Activated T-cell treated with anti-CD3 and anti-CD28 coated beads, Interleukin-2, amount 50 U/mL, for 48 hours (primary cell): ENCODE results near the gene CISH.

ENCODE experiments used
- DNase-seq, 2 experiments: peaks; one replicate each; pipeline ENCODE4 v3.0.0-alpha.2; 2020

The CISH gene, protein sequence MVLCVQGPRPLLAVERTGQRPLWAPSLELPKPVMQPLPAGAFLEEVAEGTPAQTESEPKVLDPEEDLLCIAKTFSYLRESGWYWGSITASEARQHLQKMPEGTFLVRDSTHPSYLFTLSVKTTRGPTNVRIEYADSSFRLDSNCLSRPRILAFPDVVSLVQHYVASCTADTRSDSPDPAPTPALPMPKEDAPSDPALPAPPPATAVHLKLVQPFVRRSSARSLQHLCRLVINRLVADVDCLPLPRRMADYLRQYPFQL

DNA sequence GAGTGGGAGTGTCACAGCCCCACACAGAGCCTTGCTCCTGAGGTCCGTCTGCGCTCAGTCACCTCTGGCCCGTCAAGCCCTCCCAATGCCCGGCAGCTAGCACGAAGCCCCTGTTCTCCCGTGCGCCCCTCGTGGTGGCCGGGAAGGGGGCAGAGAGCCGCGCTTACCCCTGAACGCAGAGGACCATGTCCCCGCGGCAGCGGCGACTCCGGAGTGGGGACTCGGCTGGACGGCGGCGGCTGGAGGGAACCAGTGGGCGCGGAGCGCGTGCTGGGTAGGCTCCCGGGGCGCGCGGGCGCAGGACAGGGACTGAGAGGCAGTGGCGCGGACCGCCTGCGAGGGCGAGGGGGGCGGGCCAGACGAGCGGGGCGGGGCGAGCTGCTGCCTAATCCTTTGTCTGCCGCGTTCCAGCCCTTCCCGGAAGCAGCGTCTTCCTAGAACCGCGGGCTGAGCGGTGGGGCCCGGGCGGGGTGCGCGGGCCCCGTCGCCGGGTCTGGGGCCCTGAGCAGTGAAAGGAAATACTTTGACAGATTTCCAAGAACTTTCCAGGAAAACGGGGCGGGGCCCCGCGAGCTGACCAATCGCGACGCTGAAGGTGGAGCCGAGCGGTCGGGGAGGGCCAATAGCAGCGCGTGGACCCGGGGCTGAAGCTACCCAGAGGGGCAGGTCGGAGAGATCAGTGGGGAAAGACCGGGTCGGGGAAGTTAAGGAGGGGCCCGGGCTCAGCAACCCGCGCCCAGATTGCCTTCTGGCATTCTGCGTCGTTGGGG lies at the start of gene CISH:
TSS of gene CISH (minus strand) at position 311 of the 770 bp plus-strand sequence. CDS start at position 187, 124 bp downstream.
- DNase-seq: peak; percentile 99 to 100

DNA sequence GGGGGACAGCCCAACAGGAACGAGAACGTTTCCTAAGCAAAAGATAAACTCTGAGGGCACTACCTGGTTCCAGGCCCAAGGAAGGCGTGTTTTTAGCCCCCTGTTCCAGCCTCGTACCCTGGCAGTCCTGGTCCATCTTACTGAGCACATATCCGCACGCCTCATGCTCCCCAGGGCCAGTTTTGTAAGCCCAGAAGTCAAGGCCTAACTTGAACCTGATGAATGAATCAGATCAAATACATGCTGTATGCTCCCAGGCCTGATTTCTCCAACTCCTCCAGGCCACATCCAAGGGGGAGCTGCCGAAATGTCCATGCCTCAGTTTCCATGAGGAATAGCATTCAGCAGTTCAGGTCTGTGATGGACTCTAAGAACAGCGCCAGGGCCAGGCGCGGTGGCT lies 48.8 kb upstream of the CISH start:
- DNase-seq: peak; percentile 11 to 12

DNA sequence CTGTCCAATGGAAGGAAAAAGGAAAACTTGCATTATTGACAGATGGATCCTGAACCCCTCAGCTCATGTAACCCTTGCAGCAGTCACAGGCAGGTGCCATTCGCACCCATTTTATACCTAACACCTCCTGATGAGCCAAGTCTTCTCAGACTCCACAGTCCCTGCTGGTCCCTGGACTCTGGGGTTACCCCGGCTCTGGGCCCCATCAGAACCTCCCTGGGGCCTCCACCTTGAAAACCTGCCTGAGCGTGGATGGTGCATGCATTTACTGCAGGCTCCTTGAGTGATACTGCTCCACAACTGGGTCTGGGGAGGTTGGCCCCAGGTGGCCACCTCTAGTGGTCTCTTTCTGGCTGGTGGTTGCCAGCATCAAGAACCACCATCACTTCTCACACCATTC lies 47.3 kb upstream of the CISH start:
- peak in 1 of 2 experiments; percentile 13 for DNase-seq

DNA sequence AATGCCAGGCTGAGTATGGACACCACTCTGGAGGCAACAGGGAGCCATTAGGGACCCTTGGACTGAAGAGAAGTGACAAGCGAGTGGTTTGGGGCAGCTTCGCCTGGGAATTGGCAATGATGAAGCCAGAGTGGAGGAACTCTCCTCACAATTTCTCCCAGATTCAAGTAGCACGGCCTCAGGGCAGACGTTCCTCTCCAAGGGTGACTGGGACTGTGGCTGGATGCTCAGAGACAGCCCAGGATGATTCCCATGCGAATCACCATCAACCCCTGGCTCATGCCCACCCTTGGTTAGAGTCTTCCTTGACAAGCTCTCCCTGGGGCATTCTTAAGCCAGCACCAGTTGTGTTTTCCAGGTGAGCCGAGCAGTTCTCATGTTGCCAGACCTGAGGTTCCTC lies 46.8 kb upstream of the CISH start:
- DNase-seq: peak; percentile 13 to 14

DNA sequence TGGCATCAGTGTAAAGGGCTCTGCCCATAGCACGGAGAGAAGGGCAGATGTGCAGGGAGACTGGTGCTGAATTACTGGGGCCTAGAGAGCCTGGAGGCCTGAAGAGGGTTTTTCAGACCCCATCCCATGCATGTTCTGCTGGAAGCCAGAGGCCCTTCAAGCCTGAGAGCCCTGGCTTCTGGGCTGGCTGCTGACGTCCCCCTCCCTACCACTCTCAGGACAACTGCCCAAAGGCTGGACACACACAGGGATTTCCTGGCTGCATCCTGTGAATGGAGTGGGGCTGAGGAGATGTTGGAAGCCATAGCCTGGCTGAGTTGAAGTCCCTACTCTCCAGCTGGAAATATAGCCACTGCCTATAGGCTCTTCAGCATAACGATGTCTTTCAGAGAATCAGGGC lies 46.2 kb upstream of the CISH start:
- DNase-seq: peak; percentile 13

DNA sequence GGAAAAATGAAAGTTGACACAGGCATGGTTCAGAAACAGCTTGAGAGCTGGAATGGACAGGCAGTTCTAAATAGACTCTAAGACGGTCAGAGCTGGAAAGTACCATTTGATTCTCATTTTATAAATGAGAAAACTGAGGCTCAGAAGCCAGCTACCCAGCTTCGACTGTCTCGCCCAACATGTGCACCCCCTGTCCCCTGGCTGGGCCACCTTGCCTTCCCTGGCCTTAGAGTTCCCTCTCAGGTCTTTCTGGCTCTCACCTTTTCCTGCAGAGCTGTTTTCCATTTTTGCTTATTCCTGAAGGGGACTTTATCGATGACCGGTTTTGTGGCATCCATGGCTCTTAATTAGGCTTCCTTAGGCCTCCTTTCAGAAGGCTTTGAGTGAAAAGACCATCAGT lies 45.8 kb upstream of the CISH start:
- peak in 1 of 2 experiments; percentile 6 for DNase-seq

DNA sequence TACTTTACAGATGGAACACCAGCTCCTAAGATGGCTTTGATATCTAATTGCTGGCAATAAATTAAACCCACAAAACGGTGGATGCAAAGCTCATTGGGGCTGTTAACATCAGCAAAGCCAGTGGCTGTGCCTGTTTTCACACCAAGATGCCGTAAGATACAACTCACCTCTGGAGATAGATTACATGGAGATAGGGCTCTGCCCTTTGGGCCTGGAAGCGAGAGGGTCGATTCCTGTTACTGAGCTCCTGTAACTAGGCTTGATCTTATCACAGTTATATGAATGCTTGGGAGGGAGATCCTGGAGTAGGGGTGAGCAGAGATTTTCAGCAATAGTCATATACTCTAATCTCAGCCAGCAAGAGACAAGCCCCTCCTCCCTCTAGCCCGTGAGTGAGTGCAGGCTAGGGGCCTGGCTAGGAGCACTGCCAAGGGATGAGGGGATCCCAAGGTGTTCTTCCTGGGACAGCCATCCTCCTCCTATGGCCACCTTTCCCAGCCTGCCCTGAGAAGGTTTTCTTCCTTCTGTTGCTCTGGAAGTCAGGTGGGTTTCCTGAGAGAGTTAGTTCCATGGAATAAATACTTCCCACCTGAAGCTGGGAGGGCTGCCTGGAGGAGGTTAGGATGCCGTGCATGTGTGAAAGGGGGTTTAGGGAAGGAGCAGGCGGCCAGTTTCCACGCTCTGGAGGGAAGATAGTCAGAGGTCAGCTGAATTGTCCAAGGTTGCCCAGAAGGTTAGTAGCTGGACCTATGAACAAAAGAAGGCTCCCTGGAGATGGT lies 45.0 kb upstream of the CISH start:
- no peak for DNase-seq

DNA sequence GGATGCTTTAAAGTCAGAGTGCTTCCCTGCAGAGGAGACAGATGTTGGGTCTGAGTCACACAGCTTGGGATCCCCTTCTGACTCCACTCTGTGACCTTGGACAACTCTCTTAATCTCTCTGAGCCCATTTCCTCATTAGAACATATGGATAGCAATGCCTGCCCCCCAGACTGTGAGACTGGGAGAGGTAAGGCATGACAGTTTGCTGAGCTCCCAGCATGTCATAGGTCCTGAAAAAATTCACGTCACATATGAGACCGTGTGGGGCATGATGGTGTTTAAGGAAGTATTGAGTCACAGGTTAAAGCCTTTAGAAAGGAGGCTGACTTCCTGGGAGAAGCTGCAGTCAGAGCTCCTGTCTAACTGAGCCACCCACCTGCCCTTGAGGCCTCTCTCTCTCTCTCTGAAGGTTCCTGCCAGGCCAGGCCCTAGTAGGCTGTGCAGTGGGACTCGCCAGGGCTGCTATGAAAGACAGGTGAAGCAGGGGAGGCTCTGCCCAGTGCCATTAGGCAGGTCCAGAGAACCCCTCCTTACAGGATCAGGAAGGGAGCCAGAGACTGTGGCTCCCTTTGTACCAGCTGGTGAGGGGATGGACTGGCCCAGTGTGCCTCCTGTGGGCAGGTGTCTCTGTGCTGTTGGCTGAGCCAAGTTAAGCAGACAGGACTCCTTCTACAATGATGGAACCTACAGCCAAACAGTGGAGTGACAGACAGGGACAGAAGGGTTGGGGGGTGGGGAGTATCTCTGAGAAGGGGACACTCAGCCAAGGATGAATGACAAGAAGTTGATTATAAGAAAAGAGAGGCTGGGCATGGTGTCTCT lies 43.6 kb upstream of the CISH start:
- DNase-seq: peak; percentile 48 to 63

DNA sequence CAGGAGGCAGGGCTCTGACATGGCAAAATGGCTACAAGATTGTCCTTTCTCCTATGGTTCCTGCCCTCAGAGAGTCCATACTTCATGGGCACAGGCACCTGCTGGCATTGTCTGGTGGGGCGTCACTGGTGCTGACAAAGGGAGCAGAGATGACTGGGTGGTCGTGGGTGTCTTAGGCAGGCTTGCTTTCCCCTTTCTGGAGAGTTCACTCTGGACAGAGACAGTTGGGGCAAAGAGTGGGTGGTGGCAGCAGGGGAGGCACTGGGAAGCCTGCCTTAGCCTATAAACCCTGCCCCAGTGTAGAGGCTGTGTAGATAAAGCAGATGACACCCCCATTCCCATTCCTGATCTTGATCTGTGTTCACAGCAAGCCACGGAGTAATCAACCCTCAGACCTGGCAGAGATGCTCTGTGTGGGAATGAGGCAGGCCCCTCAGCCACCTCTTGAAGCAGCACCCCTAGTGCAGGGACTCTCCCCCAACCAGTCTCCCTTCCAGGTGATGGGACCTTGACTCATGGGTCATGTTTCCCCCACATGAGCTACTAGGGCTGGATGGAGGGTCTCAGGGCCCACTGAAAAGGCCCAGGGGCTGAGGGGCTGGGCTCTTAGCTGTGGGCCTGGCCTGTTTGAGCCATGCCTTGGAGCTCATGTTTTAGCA lies 42.5 kb upstream of the CISH start:
- DNase-seq: no peak

DNA sequence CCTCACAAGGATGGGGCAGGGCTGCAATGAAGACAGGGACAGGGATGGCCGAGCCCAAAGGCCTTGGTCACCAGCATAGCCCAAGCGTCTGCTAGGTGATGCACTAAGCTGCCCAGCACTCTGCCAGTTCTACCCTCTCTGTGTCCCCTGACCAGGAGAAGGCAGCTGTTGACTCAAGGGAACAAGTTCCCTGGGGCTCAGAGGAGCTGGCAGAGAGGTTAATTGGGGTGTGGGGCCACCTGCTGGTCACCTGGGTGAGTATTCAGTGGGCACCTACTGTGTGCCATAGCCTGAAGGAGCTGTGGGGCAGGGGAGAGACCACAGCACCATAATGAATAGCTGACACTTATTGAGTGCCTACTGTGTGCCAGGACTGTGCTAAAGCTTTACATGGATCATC lies 41.1 kb upstream of the CISH start:
- peak; percentile 71 to 76 for DNase-seq

DNA sequence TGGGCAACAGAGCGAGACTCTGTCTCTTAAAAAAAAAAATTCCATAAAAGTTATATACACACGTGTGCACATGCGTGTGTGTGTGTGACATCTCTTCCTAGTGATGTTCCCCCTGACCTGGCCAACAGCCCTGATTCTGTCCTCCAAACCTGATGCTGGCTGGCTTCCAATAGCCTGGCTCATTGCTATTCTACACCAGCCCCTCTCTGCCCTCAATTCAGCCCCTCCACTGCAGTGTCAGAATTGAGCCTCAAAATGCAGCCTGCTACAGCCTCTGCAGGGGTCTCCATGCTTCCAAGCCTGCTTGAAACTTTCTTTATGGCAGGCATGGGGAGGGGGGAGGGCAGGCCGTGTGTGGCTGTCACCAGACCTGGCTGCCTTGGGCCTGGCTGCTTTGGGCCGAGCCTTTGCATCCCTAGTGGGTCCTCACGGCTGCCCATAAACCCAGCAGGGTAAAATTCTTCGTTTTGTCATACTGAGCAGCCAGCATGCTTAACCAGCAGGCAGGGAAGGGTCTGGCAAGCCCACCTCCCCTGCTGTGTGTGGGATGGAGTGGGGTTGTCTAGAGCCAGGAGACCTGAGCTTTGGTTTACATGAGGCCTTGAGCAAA lies 40.5 kb upstream of the CISH start:
- DNase-seq: no peak

DNA sequence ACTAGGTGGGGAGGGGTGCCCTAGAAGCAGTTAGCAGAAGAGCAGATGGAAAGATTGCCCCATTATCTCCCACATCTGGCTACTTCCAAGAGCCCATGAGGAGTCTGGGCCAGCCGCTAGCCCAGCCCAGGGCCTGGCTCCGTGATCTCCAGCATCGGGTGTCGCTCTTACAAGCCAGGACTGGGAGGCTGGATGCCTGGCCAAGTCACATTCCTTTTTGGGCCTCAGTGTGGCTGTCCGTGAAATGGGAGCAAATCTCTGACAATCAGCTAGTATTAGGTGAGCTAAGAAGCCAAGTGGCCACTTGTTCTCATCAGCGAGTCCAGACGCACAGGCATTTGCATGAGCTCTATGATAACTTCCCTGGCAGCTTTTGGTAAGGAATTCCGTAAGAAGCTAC lies 39.9 kb upstream of the CISH start:
- no peak for DNase-seq

DNA sequence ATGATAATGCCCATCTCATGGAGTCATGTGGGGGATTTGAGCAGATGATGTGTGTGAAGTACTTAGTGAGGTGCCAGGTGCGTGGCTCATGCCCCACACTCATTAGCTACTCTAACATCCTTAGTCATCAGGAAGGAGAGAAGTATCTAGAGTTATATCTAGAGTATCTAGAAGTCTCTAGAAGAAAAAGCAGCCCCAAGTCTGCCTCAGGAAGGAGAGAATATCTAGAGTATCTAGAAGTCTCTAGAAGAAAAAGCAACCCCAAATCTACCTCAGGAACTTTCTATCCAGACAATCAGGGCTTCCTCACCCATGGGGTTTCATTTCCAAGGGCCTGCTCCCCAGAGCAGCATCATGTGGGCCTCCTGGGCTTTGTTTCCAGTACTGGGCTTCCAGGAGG lies 38.4 kb upstream of the CISH start:
- DNase-seq: no peak

DNA sequence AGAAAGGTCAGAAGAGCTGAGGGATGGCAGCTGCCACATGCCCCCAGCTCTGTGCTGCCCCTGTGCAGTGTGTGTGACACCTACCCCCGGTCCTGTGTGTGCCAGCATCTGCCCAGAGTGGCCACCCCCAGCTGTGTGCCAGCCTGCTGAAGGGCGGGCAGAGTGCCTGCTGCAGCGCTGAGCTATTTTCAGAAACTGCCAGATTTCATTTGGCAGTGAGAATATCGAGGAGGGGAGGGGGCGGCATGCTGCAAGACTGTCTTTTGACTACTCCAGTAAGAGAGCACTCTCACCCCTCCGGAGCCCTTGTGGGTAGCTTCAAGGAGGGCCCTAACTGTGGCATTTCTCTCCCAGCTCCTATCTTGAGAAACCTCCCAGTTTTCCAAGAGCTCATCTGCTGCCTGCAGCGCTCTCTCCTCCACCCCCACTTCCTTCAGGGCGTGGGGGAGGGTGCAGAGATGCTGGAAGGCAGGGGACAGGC lies 37.9 kb upstream of the CISH start:
- DNase-seq: no peak

DNA sequence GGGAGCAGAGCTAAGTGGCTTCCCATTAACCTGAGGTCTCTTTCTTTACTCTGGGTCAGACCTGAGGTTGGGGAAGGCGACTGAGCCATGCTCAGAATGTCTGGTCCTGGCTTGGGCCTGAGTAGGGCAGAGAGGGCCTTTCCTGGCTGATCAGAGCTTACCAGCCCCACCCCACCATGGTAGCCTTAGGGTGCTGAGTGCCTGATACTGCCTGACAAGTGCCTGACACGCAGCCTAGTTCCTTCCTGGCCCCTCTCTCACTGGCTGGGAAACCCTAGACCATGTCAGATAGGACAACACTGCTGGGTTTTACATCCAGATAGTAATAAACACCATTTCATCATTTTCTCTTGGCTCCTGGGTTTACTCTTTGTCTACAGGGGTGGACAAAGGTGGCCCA lies 37.4 kb upstream of the CISH start:
- DNase-seq: no peak

DNA sequence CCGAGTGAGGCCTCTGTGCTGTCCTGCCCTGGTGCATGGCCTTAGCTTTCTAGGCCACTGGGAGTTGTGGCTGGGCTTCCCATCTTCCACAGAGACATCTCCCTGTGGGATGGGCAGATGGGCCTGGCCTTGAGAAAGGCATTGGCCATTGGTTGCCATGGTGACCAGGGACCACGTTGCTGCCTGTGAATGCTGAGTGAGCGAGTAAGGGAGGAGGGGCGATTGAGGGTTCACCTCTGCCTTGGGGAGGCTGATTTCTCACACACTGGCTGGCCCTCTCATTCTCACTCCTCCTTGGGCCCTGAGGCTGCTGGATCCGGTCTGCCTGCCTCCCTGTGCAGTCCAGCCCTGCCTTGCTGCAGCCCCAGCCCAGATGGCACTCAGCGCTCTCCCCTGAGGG lies 36.7 kb upstream of the CISH start:
- DNase-seq: no peak

DNA sequence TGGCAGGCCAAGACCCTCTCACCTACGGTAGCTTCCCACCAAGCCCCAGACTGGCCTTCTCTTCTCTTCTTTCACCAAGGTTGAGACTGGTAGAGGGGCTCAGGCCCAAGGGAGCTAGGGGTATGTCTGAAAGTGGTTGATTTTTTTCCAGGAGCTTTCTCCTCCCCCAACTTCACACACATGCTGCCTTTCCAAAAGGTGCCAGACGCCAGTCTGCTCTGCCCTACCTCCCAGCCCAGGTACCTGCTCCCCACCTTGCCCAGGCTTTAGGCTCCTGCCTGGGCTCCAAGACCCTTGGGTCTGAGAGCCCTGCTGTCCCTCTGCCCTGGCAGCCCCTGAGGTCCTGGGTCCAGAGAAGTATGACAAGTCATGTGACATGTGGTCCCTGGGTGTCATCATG lies 33.8 kb upstream of the CISH start:
- DNase-seq: no peak

DNA sequence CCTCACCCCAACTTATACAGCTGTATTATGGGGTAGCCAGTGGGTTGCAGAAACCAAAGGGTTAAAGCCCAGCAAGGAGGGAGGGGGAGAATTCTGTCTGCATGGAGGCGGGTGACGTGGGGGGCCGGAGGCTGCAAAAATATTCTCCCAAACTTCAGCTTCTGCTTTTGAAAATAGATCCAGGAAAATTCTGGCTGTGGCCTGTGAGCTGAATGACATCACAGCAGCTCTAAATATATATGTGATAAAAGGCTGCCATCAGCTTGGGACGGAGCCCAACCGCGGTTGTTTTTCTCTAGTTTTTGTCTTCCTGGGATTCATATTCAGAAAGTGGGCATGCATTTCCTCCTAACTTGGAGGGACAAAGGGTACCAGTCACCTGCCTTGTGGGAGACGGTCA lies 33.0 kb upstream of the CISH start:
- DNase-seq: no peak

DNA sequence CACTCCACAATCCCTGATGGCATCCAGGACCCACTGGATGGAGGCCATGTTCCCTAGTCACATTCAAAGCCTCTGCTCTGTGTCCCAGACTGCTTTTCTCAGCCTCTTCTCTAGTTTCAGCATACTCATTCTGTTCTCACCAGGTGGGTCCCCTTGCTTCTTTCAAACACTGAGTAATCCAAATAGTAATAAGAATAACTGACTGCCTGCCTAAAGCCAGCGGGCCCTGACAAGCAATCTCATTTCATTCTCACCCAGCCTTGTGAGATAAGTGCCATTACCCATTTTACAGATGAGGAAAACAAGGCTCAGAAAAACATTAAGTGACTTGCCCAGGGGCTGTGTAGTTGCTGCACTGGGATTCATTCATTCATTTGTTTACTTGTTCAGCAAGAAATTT lies 30.8 kb upstream of the CISH start:
- DNase-seq: no peak

DNA sequence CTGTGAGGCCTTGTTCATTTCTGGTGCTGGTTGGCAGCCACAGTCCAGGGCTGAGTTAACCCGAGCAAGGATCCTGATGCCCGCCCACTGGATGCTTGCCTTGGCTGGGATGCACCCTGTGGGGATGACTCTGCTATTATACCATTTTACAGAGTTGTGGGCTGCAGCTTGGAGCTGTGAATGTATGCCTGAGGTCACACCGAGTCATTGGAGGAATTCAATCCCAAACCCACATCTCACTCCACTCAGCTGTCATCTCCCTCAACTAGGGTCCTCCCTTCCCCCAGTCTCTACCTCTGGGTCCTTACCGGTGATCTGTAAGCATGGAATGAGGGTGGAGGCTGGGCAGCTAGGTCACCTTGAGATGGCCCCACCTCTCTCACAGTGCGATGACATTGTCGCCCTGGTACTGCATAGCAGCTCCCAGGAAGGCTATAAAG lies 27.5 kb upstream of the CISH start:
- no peak for DNase-seq

DNA sequence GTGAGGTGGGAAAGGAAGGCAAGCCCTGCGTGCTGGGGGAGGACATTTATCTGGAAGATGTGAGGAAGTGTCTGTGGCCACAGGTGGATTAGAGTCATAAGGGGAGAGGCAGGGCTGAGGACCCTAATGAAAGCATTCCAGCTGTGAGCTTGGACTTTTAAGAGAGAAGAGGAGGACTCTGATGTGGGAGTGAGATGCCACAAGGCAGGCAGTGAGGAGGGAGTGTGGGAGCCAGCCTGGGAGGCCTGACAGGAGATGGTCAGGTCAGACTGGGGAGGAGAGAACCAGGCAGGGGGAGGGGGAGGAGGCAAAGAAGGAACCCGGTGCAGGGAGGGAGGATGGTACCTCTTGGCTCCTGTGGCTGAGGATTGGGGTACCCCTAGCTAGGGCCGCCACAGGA lies 26.4 kb upstream of the CISH start:
- no peak for DNase-seq

DNA sequence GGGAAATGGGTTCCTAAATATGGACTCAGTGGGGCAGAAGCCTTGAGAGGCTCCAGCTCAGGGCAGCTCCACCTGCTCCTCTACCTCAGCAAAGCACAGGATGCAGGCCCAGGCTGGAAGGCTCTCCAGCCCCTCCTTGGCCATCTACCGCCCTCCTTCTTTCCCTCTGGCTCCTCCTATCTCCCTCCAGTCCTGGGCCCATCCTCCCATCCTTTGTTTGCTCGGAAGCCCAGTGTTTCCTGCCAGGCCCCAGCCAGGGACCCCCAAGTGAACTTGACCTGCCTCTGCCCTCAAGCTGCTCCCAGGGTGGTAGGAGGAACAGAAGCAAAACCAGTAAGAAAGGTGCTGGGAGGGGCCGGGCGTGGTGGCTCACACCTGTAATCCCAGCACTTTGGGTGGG lies 25.4 kb upstream of the CISH start:
- no peak for DNase-seq
